ENCODE data around the gene RALGDS. TPM values are rescaled to one million over a fixed set of nuclear protein-coding genes. Genes with fewer than 3 reads are reported as not detected.

RALGDS gene
- total RNA-seq, 5 donors from 2014 or later (not counting 1 experiment from before 2014, with no cell fraction given) = 81.0 to 161 (median 137) TPM

- no peak for ATAC-seq (replicated peaks in 1 of 4)
- peaks cover 0 to 8% of the 10 kb centered on the region in 2 experiments for H3K4me1 ChIP-seq (ENCODE audit: control insufficient read depth in 1 of 2, extremely low read depth in 1 of 2, insufficient read depth in 2 of 2, low read length in 2 of 2)
- no peak for DNase-seq
- WGBS (ENCODE audit: insufficient coverage) = 96% methylated on average over 24 of the region's 32 CpGs
- no peaks in the 10 kb centered on the region for H3K9me3 ChIP-seq
- Mint-ChIP-seq H3K27me3 (no peaks in the 10 kb centered on the region), H3K36me3 (peaks cover 60% of the 10 kb centered on the region), H3K4me3 (no peak overlapping the region), H3K9me3 (peaks cover 0 to 2% (median 2%) of the 10 kb centered on the region in 3 donors), H3K4me1 (peaks cover 0 to 2% (median 0%) of the 10 kb centered on the region in 3 donors), H3K27ac (no peak overlapping the region)
- CTCF ChIA-PET = interaction anchor here (0.9 to 2.8 kb wide), 2 partner anchors 43 to 58 kb away, joined by 3 to 13 read pairs; no protein-coding TSS in a partner anchor
- no peak overlapping the region for H3K27ac ChIP-seq (ENCODE audit: low read length)
- H3K27me3 ChIP-seq (replicated peaks in 1 of 2; ENCODE audit: control insufficient read depth in 2 of 2, extremely low read depth in 1 of 2, insufficient read depth in 2 of 2, low read length in 1 of 2) = no peaks in the 10 kb centered on the region
- H3K36me3 ChIP-seq (ENCODE audit: control insufficient read depth in 2 of 2, extremely low read depth in 1 of 2, insufficient read depth in 1 of 2, low read length in 1 of 2) = peaks cover 39 to 89% of the 10 kb centered on the region in 2 donors
- no peak overlapping the region for H3K4me3 ChIP-seq (ENCODE audit: control insufficient read depth in 1 of 2, extremely low read depth in 1 of 2, low read length in 1 of 2)
- POLR2A ChIA-PET = no interaction called here
Observed at GRCh38 chr9:133101356-133102189, 19.5 kb downstream of the RALGDS start.

- Mint-ChIP-seq H3K4me3 (no peak overlapping the region), H3K9me3 (peaks cover 7 to 10% (median 10%) of the 10 kb centered on the region in 3 donors), H3K27me3 (no peaks in the 10 kb centered on the region), H3K4me1 (peaks cover 0 to 2% (median 0%) of the 10 kb centered on the region in 3 donors), H3K36me3 (peaks cover 63% of the 10 kb centered on the region), H3K27ac (no peak overlapping the region)
- WGBS (ENCODE audit: insufficient coverage) = 95% methylated on average over 11 of the region's 13 CpGs
- no peak for DNase-seq
- ATAC-seq (replicated peaks in 1 of 4) = no peak
- ChIA-PET POLR2A (no interaction called here), CTCF (no interaction called here)
- Histone ChIP-seq H3K9me3 (peaks cover 2% of the 10 kb centered on the region), H3K4me1 (ENCODE audit: control insufficient read depth in 1 of 2, extremely low read depth in 1 of 2, insufficient read depth in 2 of 2, low read length in 2 of 2) (peaks cover 0 to 8% of the 10 kb centered on the region in 2 experiments), H3K4me3 (ENCODE audit: control insufficient read depth in 1 of 2, extremely low read depth in 1 of 2, low read length in 1 of 2) (no peak overlapping the region), H3K36me3 (ENCODE audit: control insufficient read depth in 2 of 2, extremely low read depth in 1 of 2, insufficient read depth in 1 of 2, low read length in 1 of 2) (peaks cover 31 to 81% of the 10 kb centered on the region in 2 donors), H3K27ac (ENCODE audit: low read length) (no peak overlapping the region), H3K27me3 (replicated peaks in 1 of 2; ENCODE audit: control insufficient read depth in 2 of 2, extremely low read depth in 1 of 2, insufficient read depth in 2 of 2, low read length in 1 of 2) (no peaks in the 10 kb centered on the region)
Observed at GRCh38 chr9:133100506-133101355, 20.3 kb downstream of the RALGDS start.

GRCh38 chr9:133099726-133100505, 21.1 kb downstream of the RALGDS start:
- Histone ChIP-seq H3K4me1 (ENCODE audit: control insufficient read depth in 1 of 2, extremely low read depth in 1 of 2, insufficient read depth in 2 of 2, low read length in 2 of 2) (peaks cover 0 to 8% of the 10 kb centered on the region in 2 experiments), H3K9me3 (peaks cover 2% of the 10 kb centered on the region), H3K27me3 (replicated peaks in 1 of 2; ENCODE audit: control insufficient read depth in 2 of 2, extremely low read depth in 1 of 2, insufficient read depth in 2 of 2, low read length in 1 of 2) (no peaks in the 10 kb centered on the region), H3K36me3 (ENCODE audit: control insufficient read depth in 2 of 2, extremely low read depth in 1 of 2, insufficient read depth in 1 of 2, low read length in 1 of 2) (peaks cover 27 to 75% of the 10 kb centered on the region in 2 donors), H3K27ac (ENCODE audit: low read length) (no peak overlapping the region), H3K4me3 (ENCODE audit: control insufficient read depth in 1 of 2, extremely low read depth in 1 of 2, low read length in 1 of 2) (no peak overlapping the region)
- ChIA-PET POLR2A (no interaction called here), CTCF (no interaction called here)
- Mint-ChIP-seq H3K9me3 (peaks cover 7 to 15% (median 15%) of the 10 kb centered on the region in 3 donors), H3K36me3 (peaks cover 65% of the 10 kb centered on the region), H3K27ac (no peak overlapping the region), H3K4me1 (peaks cover 0 to 2% (median 0%) of the 10 kb centered on the region in 3 donors), H3K4me3 (no peak overlapping the region), H3K27me3 (no peaks in the 10 kb centered on the region)
- 97% methylated on average over 12 of the region's 12 CpGs for WGBS (ENCODE audit: insufficient coverage)
- no peak for DNase-seq
- ATAC-seq (replicated peaks in 1 of 4) = no peak

- 98% methylated on average over 5 of the region's 5 CpGs for WGBS (ENCODE audit: insufficient coverage)
- H3K27me3 ChIP-seq (replicated peaks in 1 of 2; ENCODE audit: control insufficient read depth in 2 of 2, extremely low read depth in 1 of 2, insufficient read depth in 2 of 2, low read length in 1 of 2) = no peaks in the 10 kb centered on the region
- Mint-ChIP-seq H3K27ac (no peak overlapping the region), H3K4me3 (no peak overlapping the region), H3K36me3 (peaks cover 64% of the 10 kb centered on the region), H3K4me1 (peaks cover 0 to 2% (median 0%) of the 10 kb centered on the region in 3 donors), H3K9me3 (peaks cover 7 to 16% (median 15%) of the 10 kb centered on the region in 3 donors), H3K27me3 (no peaks in the 10 kb centered on the region)
- no peak for ATAC-seq (replicated peaks in 1 of 4)
- no peak for DNase-seq
- peaks cover 0 to 7% of the 10 kb centered on the region in 2 experiments for H3K4me1 ChIP-seq (ENCODE audit: control insufficient read depth in 1 of 2, extremely low read depth in 1 of 2, insufficient read depth in 2 of 2, low read length in 2 of 2)
- ChIA-PET POLR2A (no interaction called here), CTCF (no interaction called here)
- H3K36me3 ChIP-seq (ENCODE audit: control insufficient read depth in 2 of 2, extremely low read depth in 1 of 2, insufficient read depth in 1 of 2, low read length in 1 of 2) = peaks cover 27 to 66% of the 10 kb centered on the region in 2 donors
- no peak overlapping the region for H3K27ac ChIP-seq (ENCODE audit: low read length)
- H3K9me3 ChIP-seq = peaks cover 2% of the 10 kb centered on the region
- H3K4me3 ChIP-seq (ENCODE audit: control insufficient read depth in 1 of 2, extremely low read depth in 1 of 2, low read length in 1 of 2) = no peak overlapping the region
Observed at GRCh38 chr9:133098871-133099270, 22.2 kb downstream of the RALGDS start.

GRCh38 chr9:133098104-133098754, 22.8 kb downstream of the RALGDS start:
- ChIA-PET POLR2A (no interaction called here), CTCF (no interaction called here)
- Mint-ChIP-seq H3K9me3 (peaks cover 7 to 16% (median 15%) of the 10 kb centered on the region in 3 donors), H3K4me3 (peak overlapping the region in 1 of 3 donors; percentile 3), H3K27me3 (no peaks in the 10 kb centered on the region), H3K4me1 (peaks cover 0 to 2% (median 0%) of the 10 kb centered on the region in 3 donors), H3K36me3 (peaks cover 63% of the 10 kb centered on the region), H3K27ac (no peak overlapping the region)
- peaks cover 2% of the 10 kb centered on the region for H3K9me3 ChIP-seq
- no peak for DNase-seq
- ATAC-seq (replicated peaks in 1 of 4) = no peak
- H3K36me3 ChIP-seq (ENCODE audit: control insufficient read depth in 2 of 2, extremely low read depth in 1 of 2, insufficient read depth in 1 of 2, low read length in 1 of 2) = peaks cover 27 to 60% of the 10 kb centered on the region in 2 donors
- H3K4me1 ChIP-seq (ENCODE audit: control insufficient read depth in 1 of 2, extremely low read depth in 1 of 2, insufficient read depth in 2 of 2, low read length in 2 of 2) = peaks cover 0 to under 1% of the 10 kb centered on the region in 2 experiments
- no peaks in the 10 kb centered on the region for H3K27me3 ChIP-seq (replicated peaks in 1 of 2; ENCODE audit: control insufficient read depth in 2 of 2, extremely low read depth in 1 of 2, insufficient read depth in 2 of 2, low read length in 1 of 2)
- 86% methylated on average over 11 of the region's 16 CpGs for WGBS (ENCODE audit: insufficient coverage)
- H3K27ac ChIP-seq (ENCODE audit: low read length) = no peak overlapping the region
- no peak overlapping the region for H3K4me3 ChIP-seq (ENCODE audit: control insufficient read depth in 1 of 2, extremely low read depth in 1 of 2, low read length in 1 of 2)
